Measurements from ENCODE around the gene MS4A12. TPM values are rescaled to one million over a fixed set of nuclear protein-coding genes. Genes with fewer than 3 reads are reported as not detected.
"Not testable (repeated sequence)": the region's sequence is repeated elsewhere in the genome, so short reads cannot be mapped to it uniquely, and the experiment has no call there.

MS4A12 gene
- total and polyA plus RNA-seq, 4 donors, result not detected

DNA sequence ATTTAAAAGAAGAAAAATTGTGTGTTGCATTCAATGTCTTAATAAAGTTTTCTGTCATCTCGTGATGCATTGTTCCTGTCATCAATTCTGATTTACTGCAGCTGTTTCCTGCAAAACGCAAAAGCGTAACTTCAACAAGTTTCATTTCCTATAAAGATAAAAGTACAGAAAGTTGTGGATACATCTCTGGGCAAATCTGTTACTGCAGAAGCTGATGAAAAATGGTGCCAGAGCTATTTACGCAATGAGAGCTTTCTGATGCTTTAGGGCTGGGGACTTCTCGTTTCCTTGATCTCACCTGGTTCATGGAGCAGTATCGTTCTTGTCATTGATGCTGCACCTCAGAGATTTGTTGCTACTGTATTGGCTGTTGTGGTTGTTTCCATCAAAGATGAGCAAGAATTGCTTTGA lies 15.5 kb upstream of the MS4A12 start:
- no peaks in the 10 kb centered on the region for H3K9me3 ChIP-seq (ENCODE audit: control insufficient read depth, insufficient read depth, low read length)
- no peak for DNase-seq (ENCODE audit: low read depth in 4 of 6, low spot score in 6 of 6)
- H3K27ac ChIP-seq (ENCODE audit: low read depth, low read length), result no peak overlapping the region
- no peaks in the 10 kb centered on the region for H3K36me3 ChIP-seq (ENCODE audit: control insufficient read depth, insufficient read depth, low read length)
- no peaks in the 10 kb centered on the region for H3K4me1 ChIP-seq (ENCODE audit: control insufficient read depth, insufficient read depth, low read length)
- no CpG with 5 or more reads among the region's 6 CpGs for WGBS (ENCODE audit: insufficient coverage)
- no peak overlapping the region for H3K4me3 ChIP-seq (ENCODE audit: low read depth, low read length)
- no peaks in the 10 kb centered on the region for H3K27me3 ChIP-seq (ENCODE audit: control insufficient read depth, insufficient read depth, low read length)

DNA sequence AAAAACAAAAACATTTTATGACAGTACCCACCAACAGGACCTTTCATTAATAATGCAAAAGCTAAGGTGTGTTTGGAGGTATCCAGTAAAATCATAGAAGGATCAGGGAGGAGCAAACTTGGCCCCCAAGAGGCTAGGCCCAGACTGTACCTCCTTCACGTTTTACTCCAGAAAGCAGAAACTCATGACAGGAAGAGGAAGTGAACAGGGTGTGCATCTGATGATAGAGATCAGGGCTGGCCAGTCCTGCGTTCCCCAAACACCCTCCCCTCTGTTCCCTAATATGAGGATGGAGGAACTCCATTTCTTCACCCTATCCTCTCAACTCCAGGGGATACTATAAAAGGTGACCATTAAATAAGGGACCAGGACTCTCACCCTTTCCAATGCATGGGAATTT lies 10.2 kb upstream of the MS4A12 start:
- H3K4me3 ChIP-seq (ENCODE audit: low read depth, low read length), result no peak overlapping the region
- DNase-seq (ENCODE audit: low read depth in 4 of 6, low spot score in 6 of 6), result no peak
- no peaks in the 10 kb centered on the region for H3K9me3 ChIP-seq (ENCODE audit: control insufficient read depth, insufficient read depth, low read length)
- no CpG with 5 or more reads among the region's 2 CpGs for WGBS (ENCODE audit: insufficient coverage)
- H3K4me1 ChIP-seq (ENCODE audit: control insufficient read depth, insufficient read depth, low read length), result no peaks in the 10 kb centered on the region
- H3K36me3 ChIP-seq (ENCODE audit: control insufficient read depth, insufficient read depth, low read length), result no peaks in the 10 kb centered on the region
- no peaks in the 10 kb centered on the region for H3K27me3 ChIP-seq (ENCODE audit: control insufficient read depth, insufficient read depth, low read length)
- no peak overlapping the region for H3K27ac ChIP-seq (ENCODE audit: low read depth, low read length)

DNA sequence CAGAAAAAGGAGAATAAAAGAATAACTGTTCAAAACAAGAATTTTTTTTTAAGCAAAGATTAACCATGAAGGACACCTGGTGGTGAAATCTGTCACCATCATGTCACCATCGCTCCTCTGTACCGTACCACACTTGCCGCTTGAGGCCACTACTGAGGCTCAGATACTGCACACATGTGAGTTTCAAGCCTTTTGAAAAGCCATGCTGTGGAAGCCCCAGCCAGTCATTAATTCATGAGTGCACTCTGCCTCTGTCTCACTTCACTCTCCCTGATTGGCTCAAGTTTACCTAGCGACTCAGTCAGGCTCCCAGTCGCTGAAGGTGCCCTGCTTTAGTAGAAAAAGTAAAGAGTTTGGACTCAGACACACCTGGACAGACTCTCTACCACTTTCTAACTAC lies 6.6 kb upstream of the MS4A12 start:
- no peaks in the 10 kb centered on the region for H3K4me1 ChIP-seq (ENCODE audit: control insufficient read depth, insufficient read depth, low read length)
- no peaks in the 10 kb centered on the region for H3K9me3 ChIP-seq (ENCODE audit: control insufficient read depth, insufficient read depth, low read length)
- no peaks in the 10 kb centered on the region for H3K27me3 ChIP-seq (ENCODE audit: control insufficient read depth, insufficient read depth, low read length)
- WGBS (ENCODE audit: insufficient coverage), result 90% methylated on average over 3 of the region's 5 CpGs
- no peak overlapping the region for H3K4me3 ChIP-seq (ENCODE audit: low read depth, low read length)
- DNase-seq (ENCODE audit: low read depth in 4 of 6, low spot score in 6 of 6), result no peak
- H3K36me3 ChIP-seq (ENCODE audit: control insufficient read depth, insufficient read depth, low read length), result no peaks in the 10 kb centered on the region
- H3K27ac ChIP-seq (ENCODE audit: low read depth, low read length), result no peak overlapping the region

DNA sequence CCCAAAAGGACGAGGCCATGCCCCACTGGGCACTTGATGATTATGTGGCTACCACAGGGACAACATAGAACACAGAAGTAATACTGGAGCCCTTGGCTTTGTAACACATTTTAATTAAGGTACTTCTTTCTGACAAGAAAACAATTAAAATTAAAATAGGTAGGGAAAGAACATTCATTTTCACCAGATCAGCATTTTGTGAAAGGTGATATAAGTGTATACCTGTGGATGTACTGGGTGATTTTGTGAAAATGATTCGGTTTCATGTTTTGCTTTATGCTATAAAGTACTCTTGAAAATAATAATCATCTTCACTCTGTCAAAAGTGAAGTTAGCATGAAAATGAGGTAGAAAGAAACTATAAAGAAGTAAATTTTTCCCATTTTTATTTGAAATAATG lies 876 bp downstream of the MS4A12 start:
- H3K4me1 ChIP-seq (ENCODE audit: control insufficient read depth, insufficient read depth, low read length), result no peaks in the 10 kb centered on the region
- no peaks in the 10 kb centered on the region for H3K36me3 ChIP-seq (ENCODE audit: control insufficient read depth, insufficient read depth, low read length)
- no peak overlapping the region for H3K27ac ChIP-seq (ENCODE audit: low read depth, low read length)
- no peaks in the 10 kb centered on the region for H3K9me3 ChIP-seq (ENCODE audit: control insufficient read depth, insufficient read depth, low read length)
- no peaks in the 10 kb centered on the region for H3K27me3 ChIP-seq (ENCODE audit: control insufficient read depth, insufficient read depth, low read length)
- DNase-seq (ENCODE audit: low read depth in 4 of 6, low spot score in 6 of 6), result no peak
- H3K4me3 ChIP-seq (ENCODE audit: low read depth, low read length), result no peak overlapping the region
- no CpG with 5 or more reads among the region's 2 CpGs for WGBS (ENCODE audit: insufficient coverage)

DNA sequence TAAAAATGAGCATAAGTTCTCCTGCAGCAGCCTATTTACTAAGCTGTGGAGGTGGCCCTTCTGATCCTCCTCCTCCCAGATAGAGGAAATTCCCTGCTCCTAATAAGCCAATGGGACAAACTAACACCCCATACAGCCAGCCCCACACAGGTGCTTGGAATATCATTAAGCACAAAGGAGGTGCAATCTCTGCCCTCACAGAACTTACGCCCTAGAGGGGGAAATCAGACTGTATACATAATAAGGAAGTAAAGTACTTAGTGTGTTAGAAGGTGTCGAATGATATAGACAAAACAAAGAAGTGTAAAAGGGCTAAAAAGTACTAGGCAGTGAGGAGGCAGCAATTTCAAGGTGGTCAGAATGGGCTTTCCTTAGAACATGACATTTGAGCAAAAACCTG lies 5.8 kb downstream of the MS4A12 start:
- H3K9me3 ChIP-seq (ENCODE audit: control insufficient read depth, insufficient read depth, low read length), result no peaks in the 10 kb centered on the region
- no peaks in the 10 kb centered on the region for H3K27me3 ChIP-seq (ENCODE audit: control insufficient read depth, insufficient read depth, low read length)
- no peaks in the 10 kb centered on the region for H3K4me1 ChIP-seq (ENCODE audit: control insufficient read depth, insufficient read depth, low read length)
- H3K27ac ChIP-seq (ENCODE audit: low read depth, low read length), result no peak overlapping the region
- WGBS (ENCODE audit: insufficient coverage), result 83% methylated on average over 2 of the region's 2 CpGs
- DNase-seq (ENCODE audit: low read depth in 4 of 6, low spot score in 6 of 6), result no peak
- H3K36me3 ChIP-seq (ENCODE audit: control insufficient read depth, insufficient read depth, low read length), result no peaks in the 10 kb centered on the region
- no peak overlapping the region for H3K4me3 ChIP-seq (ENCODE audit: low read depth, low read length)

DNA sequence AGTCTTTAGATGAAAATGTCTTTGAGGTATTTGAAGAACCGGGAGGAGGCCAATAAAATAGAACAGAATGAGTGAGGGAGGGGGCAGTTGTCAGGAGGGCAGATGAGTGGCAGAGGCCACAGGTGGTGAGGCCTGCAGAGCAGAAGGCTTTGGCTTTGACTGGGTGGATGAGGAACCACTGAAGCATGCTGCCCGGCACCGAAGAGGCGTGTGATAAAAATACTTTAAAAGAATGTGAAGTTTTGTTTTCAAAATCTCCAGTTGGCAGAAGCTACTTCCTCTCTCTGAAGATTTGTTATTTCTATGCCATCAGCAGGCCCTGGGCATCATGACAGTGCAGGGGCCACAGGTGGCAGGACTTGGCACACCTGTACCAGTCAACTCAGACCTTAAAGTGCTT lies 6.3 kb downstream of the MS4A12 start:
- Histone ChIP-seq H3K9me3 (ENCODE audit: control insufficient read depth, insufficient read depth, low read length) (no peaks in the 10 kb centered on the region), H3K27ac (ENCODE audit: low read depth, low read length) (no peak overlapping the region), H3K4me3 (ENCODE audit: low read depth, low read length) (no peak overlapping the region), H3K36me3 (ENCODE audit: control insufficient read depth, insufficient read depth, low read length) (no peaks in the 10 kb centered on the region), H3K4me1 (ENCODE audit: control insufficient read depth, insufficient read depth, low read length) (no peaks in the 10 kb centered on the region), H3K27me3 (ENCODE audit: control insufficient read depth, insufficient read depth, low read length) (no peaks in the 10 kb centered on the region)
- 85% methylated on average over 4 of the region's 4 CpGs for WGBS (ENCODE audit: insufficient coverage)
- DNase-seq (ENCODE audit: low read depth in 4 of 6, low spot score in 6 of 6), result no peak

DNA sequence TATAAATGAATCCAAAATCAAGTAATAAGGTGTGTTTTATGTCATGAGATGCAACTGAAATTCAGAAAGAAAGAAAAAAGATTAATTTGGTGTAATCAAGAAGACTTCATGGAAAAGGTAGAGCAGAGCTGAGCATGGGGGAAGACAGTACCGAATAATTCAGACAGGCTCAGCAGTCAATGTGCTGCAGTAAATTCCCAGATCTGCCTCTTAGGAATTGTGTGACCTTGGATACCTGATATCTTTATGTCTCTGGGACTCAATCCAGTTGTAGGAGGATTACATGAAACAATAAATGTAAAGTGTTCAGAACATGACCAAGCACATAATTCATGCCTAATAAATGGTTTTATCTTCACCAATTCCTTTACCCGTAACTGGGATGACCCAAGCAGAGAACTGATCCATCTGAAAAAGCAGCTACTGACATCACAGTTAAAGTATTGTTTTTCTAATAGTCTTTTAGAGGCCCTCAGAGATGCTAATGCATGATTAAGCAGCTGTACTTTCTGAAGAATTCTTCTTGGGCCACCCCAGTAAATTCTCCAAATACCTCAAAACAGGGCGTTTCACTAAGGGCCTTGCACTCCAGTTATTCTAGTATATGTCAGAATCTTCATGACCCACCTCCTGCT lies 7.8 kb downstream of the MS4A12 start:
- H3K4me3 ChIP-seq (ENCODE audit: low read depth, low read length), result no peak overlapping the region
- H3K36me3 ChIP-seq (ENCODE audit: control insufficient read depth, insufficient read depth, low read length), result no peaks in the 10 kb centered on the region
- no peaks in the 10 kb centered on the region for H3K4me1 ChIP-seq (ENCODE audit: control insufficient read depth, insufficient read depth, low read length)
- H3K27me3 ChIP-seq (ENCODE audit: control insufficient read depth, insufficient read depth, low read length), result no peaks in the 10 kb centered on the region
- H3K9me3 ChIP-seq (ENCODE audit: control insufficient read depth, insufficient read depth, low read length), result no peaks in the 10 kb centered on the region
- no peak overlapping the region for H3K27ac ChIP-seq (ENCODE audit: low read depth, low read length)
- no peak for DNase-seq (ENCODE audit: low read depth in 4 of 6, low spot score in 6 of 6)
- WGBS (ENCODE audit: insufficient coverage), result 83% methylated on average over 1 of the region's 3 CpGs

DNA sequence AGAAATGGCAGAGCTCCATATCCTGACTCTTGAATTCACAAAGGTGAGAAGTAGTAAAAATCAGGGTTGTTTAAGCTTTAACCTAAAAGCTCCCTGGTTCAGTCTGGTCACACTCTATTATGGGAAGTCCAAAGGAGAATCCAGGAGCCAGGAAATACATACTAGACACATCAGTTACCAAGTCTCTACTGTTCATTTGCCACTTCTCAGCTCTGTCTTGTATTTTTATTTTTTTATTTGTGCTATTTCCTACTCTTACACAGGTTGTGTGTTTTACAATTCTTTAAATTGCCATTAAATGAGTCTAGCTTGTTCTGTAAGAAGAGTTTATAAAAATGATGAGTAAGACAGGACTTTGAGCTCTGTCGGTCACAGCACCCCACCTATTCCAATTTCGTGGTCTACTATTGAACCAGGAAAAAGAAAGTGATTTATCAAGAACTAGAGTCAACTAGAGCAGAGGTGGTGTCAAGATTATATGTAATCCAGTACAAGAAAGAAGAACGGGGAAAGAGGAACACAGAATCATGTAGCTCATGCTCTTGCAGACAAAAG lies 9.7 kb downstream of the MS4A12 start:
- H3K27me3 ChIP-seq (ENCODE audit: control insufficient read depth, insufficient read depth, low read length), result no peaks in the 10 kb centered on the region
- no peaks in the 10 kb centered on the region for H3K4me1 ChIP-seq (ENCODE audit: control insufficient read depth, insufficient read depth, low read length)
- no peak for DNase-seq (ENCODE audit: low read depth in 4 of 6, low spot score in 6 of 6)
- H3K27ac ChIP-seq (ENCODE audit: low read depth, low read length), result no peak overlapping the region
- no CpG with 5 or more reads among the region's 3 CpGs for WGBS (ENCODE audit: insufficient coverage)
- H3K4me3 ChIP-seq (ENCODE audit: low read depth, low read length), result no peak overlapping the region
- no peaks in the 10 kb centered on the region for H3K9me3 ChIP-seq (ENCODE audit: control insufficient read depth, insufficient read depth, low read length)
- H3K36me3 ChIP-seq (ENCODE audit: control insufficient read depth, insufficient read depth, low read length), result no peaks in the 10 kb centered on the region

DNA sequence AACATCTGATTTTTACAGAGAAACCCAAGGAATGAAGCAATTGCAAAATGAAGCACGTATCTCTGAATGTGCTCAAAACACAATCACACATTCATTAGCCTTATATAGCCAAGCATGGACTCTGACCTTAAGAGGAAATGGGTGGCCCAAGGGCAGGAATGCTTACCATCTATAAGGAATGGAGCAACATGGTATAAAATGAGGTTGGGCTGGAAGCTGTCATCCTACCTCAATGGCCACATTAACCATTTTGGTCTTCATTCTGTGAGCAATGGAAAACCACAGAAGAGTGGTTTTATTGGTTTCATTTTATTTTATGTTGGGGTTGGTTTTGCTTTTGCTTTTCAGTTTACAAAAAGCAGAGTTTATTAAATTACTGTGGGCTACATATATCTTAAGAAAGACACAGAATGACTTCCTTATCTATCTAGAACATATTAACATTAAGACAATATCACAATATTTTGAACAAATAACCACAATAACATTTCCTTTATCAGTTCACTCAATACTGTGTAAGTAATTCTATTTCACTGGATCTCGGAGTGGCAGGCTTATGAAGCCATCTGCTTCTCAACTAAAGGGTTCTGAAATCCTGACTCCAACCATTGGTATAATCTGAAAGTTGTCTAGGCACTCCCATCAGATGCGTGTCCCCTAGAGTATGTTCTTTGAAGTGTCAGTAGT lies 11.8 kb downstream of the MS4A12 start:
- no peaks in the 10 kb centered on the region for H3K4me1 ChIP-seq (ENCODE audit: control insufficient read depth, insufficient read depth, low read length)
- H3K36me3 ChIP-seq (ENCODE audit: control insufficient read depth, insufficient read depth, low read length), result no peaks in the 10 kb centered on the region
- H3K27ac ChIP-seq (ENCODE audit: low read depth, low read length), result no peak overlapping the region
- H3K9me3 ChIP-seq (ENCODE audit: control insufficient read depth, insufficient read depth, low read length), result no peaks in the 10 kb centered on the region
- no peak overlapping the region for H3K4me3 ChIP-seq (ENCODE audit: low read depth, low read length)
- no peak for DNase-seq (ENCODE audit: low read depth in 4 of 6, low spot score in 6 of 6)
- WGBS (ENCODE audit: insufficient coverage), result no CpG with 5 or more reads among the region's 3 CpGs
- H3K27me3 ChIP-seq (ENCODE audit: control insufficient read depth, insufficient read depth, low read length), result no peaks in the 10 kb centered on the region

DNA sequence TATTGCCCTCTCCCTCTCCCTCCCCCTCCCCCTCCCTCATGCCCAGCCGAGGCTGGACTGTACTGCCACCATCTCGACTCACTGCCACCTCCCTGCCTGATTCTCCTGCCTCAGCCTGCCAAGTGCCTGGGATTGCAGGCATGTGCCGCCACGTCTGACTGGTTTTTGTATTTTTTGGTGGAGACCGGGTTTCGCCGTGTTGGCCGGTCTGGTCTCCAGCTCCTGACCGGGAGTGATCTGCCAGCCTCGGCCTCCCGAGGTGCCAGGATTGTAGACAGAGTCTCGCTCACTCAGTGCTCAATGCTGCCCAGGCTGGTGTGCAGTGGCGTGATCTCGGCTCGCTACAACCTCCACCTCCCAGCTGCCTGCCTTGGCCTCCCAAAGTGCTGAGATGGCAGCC lies 17.0 kb downstream of the MS4A12 start:
- not testable (repeated sequence) for H3K4me3 ChIP-seq (ENCODE audit: low read depth, low read length); H3K27me3 ChIP-seq (ENCODE audit: control insufficient read depth, insufficient read depth, low read length); DNase-seq (ENCODE audit: low read depth in 4 of 6, low spot score in 6 of 6); H3K4me1 ChIP-seq (ENCODE audit: control insufficient read depth, insufficient read depth, low read length); H3K36me3 ChIP-seq (ENCODE audit: control insufficient read depth, insufficient read depth, low read length); H3K27ac ChIP-seq (ENCODE audit: low read depth, low read length); H3K9me3 ChIP-seq (ENCODE audit: control insufficient read depth, insufficient read depth, low read length)
- 84% methylated on average over 12 of the region's 15 CpGs for WGBS (ENCODE audit: insufficient coverage)
